CD4-positive, alpha-beta T cell treated with Interleukin-1 beta for 1 hour (primary cell): Measurements from ENCODE around the gene CGNL1.

ENCODE experiments used
- DNase-seq, 2 donors: peaks; one replicate each; pipeline ENCODE4 v3.0.0-alpha.2; 2020 to 2022

The CGNL1 gene

DNA sequence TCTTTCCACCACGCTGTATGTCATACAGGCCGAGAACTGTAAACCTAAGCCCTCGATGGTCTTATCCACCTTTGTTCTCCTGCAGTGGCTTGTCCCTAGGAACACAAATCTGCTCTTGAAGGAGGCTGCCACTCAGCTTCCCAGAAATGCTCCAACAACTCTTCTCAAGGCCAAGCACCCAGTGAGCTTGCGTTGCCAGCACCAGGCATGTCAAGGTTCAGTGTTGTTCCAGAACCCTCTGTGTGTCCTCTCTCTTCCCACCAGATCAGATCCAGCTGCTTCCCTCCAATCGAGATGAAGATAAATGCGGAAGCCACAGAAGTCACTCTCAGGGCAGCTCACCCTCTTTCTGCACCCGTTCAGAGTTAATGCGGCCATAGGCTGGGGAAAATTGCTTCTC lies 204.1 kb downstream of the CGNL1 start:
- DNase-seq = no peak

DNA sequence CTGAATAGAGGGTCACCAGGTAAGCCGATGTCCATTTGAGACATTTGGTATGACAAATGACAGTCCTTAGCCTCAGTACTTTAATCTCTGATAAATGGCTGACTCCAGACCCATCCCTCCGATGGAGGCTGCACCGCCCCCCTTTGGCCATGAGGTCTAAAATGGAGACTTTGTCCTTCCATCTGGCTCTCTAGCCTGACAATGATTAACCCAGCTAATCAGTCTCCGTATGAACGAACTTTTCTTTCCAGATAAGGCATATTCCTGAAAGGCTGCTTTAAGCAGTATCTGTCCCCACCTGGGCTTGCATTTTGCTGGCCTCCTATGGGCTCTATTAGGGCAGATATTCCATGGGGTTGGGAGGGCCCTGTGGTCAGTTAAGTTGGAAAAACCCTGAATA lies 204.6 kb downstream of the CGNL1 start:
- no peak for DNase-seq

DNA sequence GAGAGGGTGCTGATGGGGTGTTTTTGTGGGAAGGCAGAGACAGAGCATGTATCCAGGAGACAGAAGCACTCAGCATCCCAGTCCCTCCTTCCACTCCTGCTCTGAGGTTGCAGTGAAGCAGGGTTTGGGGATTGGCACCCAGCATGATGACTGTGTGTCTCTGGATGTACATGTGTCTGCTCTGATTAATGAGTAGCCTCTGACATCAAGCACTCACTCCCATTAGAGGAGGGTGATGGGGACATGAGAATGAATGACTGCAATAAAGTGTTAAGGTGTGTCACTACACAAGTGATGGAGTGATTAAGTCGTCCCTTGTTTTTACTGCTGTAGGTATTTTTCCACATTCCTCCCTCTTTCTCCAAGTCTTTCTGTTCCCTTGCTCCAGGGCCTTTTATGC lies 205.8 kb downstream of the CGNL1 start:
- DNase-seq = no peak

- no peak for DNase-seq
These were observed 207.0 kb downstream of the CGNL1 start for GRCh38 chr15:57583282-57583681.

- DNase-seq = no peak
These were observed 207.4 kb downstream of the CGNL1 start for GRCh38 chr15:57583720-57584119.

DNA sequence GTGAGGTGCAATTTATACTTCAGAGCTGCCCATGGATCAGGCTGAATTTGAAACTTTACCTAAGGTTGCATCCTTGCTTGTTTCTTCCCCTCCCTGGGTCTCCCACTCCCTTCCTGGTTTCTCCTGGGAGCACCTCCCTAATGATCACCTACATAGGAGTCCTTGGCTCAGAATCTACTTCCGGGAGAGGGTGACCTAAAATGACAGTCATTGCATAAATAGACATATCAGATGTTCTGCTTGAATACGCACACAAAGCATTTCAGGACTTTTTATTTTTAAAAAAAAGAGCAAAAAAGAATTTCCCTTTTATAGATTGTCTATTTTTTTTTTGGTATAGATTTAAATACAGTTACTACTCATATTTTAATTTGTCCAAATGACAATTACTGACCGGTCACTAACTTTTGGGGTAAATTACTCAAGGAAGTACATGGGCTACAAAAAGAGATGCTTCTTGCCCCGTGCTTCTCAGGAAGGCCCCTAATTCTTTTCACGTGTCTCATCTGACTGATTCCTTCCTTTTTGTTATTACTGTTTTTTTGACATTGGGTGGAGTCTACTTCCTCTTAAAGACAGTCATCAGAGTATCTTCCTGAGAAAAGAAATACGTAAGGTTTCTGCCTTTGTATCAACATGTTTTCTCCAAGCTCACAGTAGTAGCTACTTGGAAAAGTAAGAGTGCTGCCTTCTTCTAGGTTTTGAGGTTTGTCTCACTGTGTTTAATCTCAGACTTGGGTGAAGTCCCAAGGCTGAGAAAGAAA lies 210.5 kb downstream of the CGNL1 start:
- DNase-seq = peak in 1 of 2 donors; percentile 4

- DNase-seq = no peak
These were observed 213.0 kb downstream of the CGNL1 start for GRCh38 chr15:57589281-57589680.

DNA sequence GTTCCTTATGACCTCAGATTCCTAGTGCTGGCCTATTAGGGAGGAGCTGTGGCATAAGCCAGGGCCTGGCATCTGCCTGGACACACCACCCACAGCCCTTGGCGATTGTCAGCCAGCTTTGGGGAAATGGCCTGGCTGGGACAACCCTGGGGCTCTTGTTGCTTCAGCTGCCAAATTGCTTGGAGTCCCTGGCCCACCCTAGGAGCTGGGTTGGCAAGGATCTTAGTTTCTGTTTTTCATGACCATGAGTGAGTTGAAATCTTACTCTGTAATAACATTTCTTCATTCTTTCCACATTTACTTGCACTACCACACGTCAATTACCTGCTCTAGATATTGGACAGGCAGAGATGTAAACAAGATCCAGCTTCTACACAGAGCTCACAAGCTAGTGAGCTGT lies 213.4 kb downstream of the CGNL1 start:
- DNase-seq = no peak

GRCh38 chr15:57591237-57591821 lies 215.0 kb downstream of the CGNL1 start:
- DNase-seq = no peak

- peak; percentile 32 to 64 for DNase-seq
These were observed 215.6 kb downstream of the CGNL1 start, which contains the start of gene MYZAP for GRCh38 chr15:57591822-57592367. Gene MYZAP, plus strand, starts transcription at chr15:57591904. Its CDS starts 131 bp downstream, at chr15:57592035.

- no peak for DNase-seq
These were observed 216.1 kb downstream of the CGNL1 start for GRCh38 chr15:57592426-57592825.

GRCh38 chr15:57592836-57593420 lies 216.6 kb downstream of the CGNL1 start:
- DNase-seq = no peak

DNA sequence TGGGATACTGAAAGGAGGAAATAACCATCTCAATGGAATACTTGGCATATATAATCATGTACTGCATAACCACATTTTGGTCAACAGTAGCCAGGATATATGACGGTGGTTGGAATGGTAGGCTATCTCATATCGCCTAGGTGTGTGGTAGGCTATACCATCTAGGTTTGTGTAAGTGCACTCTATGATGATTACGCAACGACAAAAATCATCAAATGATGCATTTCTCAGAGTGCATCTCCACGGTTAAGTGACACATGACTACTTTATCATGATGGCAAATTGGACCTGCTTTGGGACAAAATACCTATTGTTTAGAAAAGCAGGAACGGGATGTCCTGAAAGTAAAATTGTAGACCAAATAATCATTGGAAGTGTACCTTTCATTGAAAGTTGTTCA lies 218.2 kb downstream of the CGNL1 start:
- DNase-seq = no peak

- no peak for DNase-seq
These were observed 218.9 kb downstream of the CGNL1 start for GRCh38 chr15:57595011-57595866.

GRCh38 chr15:57596301-57596855 lies 220.1 kb downstream of the CGNL1 start:
- no peak for DNase-seq

GRCh38 chr15:57596978-57597377 lies 220.7 kb downstream of the CGNL1 start:
- no peak for DNase-seq

DNA sequence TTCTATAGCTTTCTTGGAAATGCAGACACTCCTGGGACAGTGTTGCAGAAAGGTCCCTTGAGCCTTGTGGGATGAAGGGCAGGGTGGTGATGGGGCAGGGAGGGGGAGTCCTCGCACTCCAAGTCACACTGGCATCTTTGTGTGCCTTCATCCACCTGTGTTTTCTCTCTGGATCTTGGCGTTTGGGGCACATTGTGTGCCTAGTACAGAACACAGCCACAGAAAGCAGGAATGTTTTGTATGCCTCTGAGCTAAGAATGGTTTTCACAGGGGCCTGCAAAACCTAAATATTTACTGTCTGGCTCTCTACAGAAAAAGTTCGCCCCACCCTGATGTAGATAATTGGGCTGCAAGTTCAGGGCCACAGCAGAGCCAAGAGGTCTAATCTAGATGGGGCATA lies 221.1 kb downstream of the CGNL1 start:
- DNase-seq = no peak

DNA sequence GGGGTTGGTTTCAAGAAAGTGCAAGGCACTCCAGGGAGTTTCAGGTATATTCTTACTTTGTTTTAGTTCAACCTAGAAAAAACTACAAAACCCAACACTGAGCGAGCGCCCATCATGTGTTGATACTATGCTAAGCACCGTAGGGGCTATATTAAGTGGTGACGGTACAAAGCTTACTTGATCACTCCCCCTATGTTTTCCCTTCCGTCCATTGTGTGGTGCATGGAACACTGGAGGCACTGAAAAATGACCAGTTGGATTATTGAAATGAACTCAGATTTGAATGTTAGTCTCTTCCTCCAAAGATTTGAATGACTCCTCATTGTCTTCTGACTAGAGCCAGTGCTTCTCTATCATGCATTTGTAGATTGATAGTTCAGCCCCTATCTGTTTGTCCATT lies 222.0 kb downstream of the CGNL1 start:
- DNase-seq = no peak

DNA sequence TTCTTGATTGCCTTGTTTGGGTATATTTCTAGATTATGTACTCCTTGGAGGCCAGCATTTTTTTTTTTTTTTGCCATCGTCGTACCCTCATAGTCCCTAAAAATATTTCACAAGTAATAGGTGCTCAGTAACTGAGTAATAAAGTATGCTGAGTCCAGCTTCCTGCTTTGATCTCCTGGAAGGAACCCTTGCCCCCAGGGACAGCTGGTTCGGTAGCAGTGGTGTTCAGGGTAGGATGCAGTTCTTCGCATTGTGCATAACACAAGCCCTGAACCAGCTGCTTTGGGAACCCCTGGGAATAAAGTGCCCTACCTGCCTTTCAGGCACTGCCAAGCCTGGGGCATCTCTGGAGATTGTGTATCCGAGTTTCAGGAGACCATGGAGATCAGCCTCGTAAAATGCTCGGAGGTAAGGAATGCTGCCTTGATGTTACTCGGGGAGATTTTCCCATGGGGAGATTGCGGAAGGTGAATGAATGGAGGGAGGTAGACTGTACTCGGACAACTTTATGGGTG lies 223.0 kb downstream of the CGNL1 start:
- no peak for DNase-seq

DNA sequence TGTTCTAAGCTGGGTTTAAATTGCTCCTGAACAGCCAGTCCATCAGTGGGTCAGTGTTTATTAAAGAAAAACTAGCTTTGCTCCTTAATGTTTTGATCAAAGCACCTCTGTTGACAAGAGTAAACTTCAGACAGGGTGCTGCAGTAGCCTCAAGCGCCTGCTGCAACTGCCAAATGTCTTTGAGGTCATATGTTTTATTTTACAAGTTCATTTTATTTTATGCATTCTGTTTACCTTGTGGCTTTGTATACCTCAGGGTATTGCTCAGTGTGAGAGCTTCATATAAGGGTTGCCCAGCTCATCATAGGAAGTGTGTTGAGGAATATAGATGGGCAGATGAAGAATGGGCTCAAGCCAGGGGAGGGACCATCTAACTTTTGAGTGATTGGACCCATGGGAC lies 223.9 kb downstream of the CGNL1 start:
- no peak for DNase-seq
